Fibroblast of villous mesenchyme (primary cell): ENCODE data around the gene AP2A2. TPM values are rescaled to one million over a fixed set of nuclear protein-coding genes. Genes with fewer than 3 reads are reported as not detected.
A peak's percentile ranks its signal among the peaks of the same experiment; 100 is the strongest.

Experiments used
- DNase-seq: peaks from one replicate; pipeline ENCODE4 v3.0.0-alpha.2; 2010; ENCODE audit warnings: low read depth
- H3K4me3 ChIP-seq: 2 replicates; pipeline ENCODE4 v1.5.1; 2011; ENCODE audit warnings: low read depth, mild to moderate bottlenecking, low read length
- CTCF ChIP-seq: IDR thresholded peaks from 2 replicates; pipeline ENCODE4 v1.5.1; 2012; ENCODE audit warnings: low read depth, mild to moderate bottlenecking, low read length; ENCODE audit not compliant: insufficient read depth
- small RNA-seq: library from RNA; depleted of rRNA; stranded (forward); fragments of <200 nt; gene quantifications from one replicate; pipeline ENCODE3, GENCODE V24; 2012
- total RNA-seq: library from RNA; depleted of rRNA; stranded (reverse); fragments of >200 nt; gene quantifications from 2 replicates; pipeline ENCODE4 v1.2.3, GENCODE V29; 2012

AP2A2 gene
- total RNA-seq, 1 donor, result 53.5 TPM

GRCh38 chr11:1055990-1056771 lies 130.5 kb downstream of the AP2A2 start:
- H3K4me3 ChIP-seq, result no peak overlapping the region
- DNase-seq, result no peak
- TF ChIP-seq CTCF, result no peak

- DNase-seq, result no peak
- H3K4me3 ChIP-seq, result no peak overlapping the region
- TF ChIP-seq CTCF, result no peak
These were observed 132.1 kb downstream of the AP2A2 start for GRCh38 chr11:1057806-1058205.

- TF ChIP-seq CTCF, result no peak
These were observed 134.1 kb downstream of the AP2A2 start for GRCh38 chr11:1059759-1060158.

GRCh38 chr11:1060410-1060809 lies 134.7 kb downstream of the AP2A2 start:
- no peak for DNase-seq
- no peak overlapping the region for H3K4me3 ChIP-seq
- no peak for TF ChIP-seq CTCF

More at GRCh38 chr11:1059759-1060158, 134.1 kb downstream of the AP2A2 start:
- no peak overlapping the region for H3K4me3 ChIP-seq
- no peak for DNase-seq

DNA sequence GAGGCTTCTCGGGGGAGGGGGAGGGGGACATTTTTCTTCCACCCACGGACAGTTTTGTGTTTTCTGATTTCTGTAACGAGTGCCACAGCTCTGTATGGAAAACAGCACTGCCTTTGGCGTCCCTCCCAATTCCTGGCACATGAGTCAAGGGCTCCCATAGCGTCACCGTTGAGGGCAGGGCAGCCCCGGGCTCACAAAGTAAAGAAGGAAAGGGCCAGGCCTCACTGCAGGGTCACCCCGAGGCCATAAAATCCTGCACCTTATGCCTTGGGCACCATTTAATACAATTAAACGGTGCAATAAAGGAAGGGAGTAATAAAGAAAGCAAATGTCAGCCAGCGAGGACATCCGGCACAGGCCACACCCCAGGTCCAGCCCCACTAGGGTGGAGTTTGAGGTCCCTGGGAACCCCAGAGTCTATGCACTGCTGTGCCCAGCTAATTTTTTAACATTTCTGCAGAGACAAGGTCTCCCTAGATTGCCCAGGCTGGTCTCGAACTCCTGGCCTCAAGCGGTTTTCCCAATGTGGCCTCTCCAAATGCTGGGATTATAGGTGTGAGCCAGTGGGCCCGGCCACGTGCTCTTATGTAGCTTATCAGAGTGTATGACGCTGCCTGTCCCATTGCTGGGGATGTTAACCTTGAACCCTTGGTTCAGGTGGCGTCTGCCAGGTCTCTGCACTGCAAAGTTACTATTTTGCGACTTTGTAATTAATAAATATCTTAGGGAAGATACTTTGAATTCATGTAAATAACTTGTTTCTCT lies 135.4 kb downstream of the AP2A2 start:
- DNase-seq, result peak; percentile 77
- H3K4me3 ChIP-seq, result no peak overlapping the region
- no peak for TF ChIP-seq CTCF

Small RNA genes lying within 50 kb of the gene (small RNA-seq; reads per million reads assigned to genes)
- gene RNU6-1025P, result not detected

Other genes with a start within 250 kb of the AP2A2 start
- 33.7 and 33.8 TPM in 2 replicates for gene DEAF1, start 230.6 kb upstream of the AP2A2 start, total RNA-seq
- 13.0 and 16.8 TPM in 2 replicates for gene TMEM80, start 230.1 kb upstream of the AP2A2 start, total RNA-seq
- gene EPS8L2, start 219.6 kb upstream of the AP2A2 start, total RNA-seq, result 42.5 and 55.3 TPM in 2 replicates
- 142 and 148 TPM in 2 replicates for gene TALDO1, start 178.4 kb upstream of the AP2A2 start, total RNA-seq
- gene GATD1, start 148.4 kb upstream of the AP2A2 start, total RNA-seq, result 26.3 and 44.8 TPM in 2 replicates
- gene CEND1, start 135.8 kb upstream of the AP2A2 start, total RNA-seq, result 0.43 and 0.64 TPM in 2 replicates
- gene SLC25A22, start 127.6 kb upstream of the AP2A2 start, total RNA-seq, result 12.6 and 16.8 TPM in 2 replicates
- gene PIDD1, start 120.6 kb upstream of the AP2A2 start, total RNA-seq, result 5.5 and 7.8 TPM in 2 replicates
- 220 and 278 TPM in 2 replicates for gene RPLP2, start 115.9 kb upstream of the AP2A2 start, total RNA-seq
- gene PNPLA2, start 107.0 kb upstream of the AP2A2 start, total RNA-seq, result 23.5 and 28.5 TPM in 2 replicates
- gene CRACR2B, start 98.0 kb upstream of the AP2A2 start, total RNA-seq, result 0.43 and 0.97 TPM in 2 replicates
- gene CD151, start 92.9 kb upstream of the AP2A2 start, total RNA-seq, result 218 and 295 TPM in 2 replicates
- 92.4 and 120 TPM in 2 replicates for gene POLR2L, start 83.3 kb upstream of the AP2A2 start, total RNA-seq
- 113 and 126 TPM in 2 replicates for gene TSPAN4, start 83.0 kb upstream of the AP2A2 start, total RNA-seq
- gene CHID1, start 15.1 kb upstream of the AP2A2 start, total RNA-seq, result 42.2 and 42.3 TPM in 2 replicates
- gene MUC6, start 110.8 kb downstream of the AP2A2 start, total RNA-seq, result not detected in 2 replicates
- not detected in 2 replicates for gene MUC2, start 149.0 kb downstream of the AP2A2 start, total RNA-seq
- not detected in 2 replicates for gene MUC5AC, start 232.1 kb downstream of the AP2A2 start, total RNA-seq